GM08714 (cell line): ENCODE results near the gene CISTR.

Experiments
- H3K4me3 ChIP-seq: fragments of 200-500 bp; sonication (Bioruptor generic); 2 replicates; pipeline ENCODE4 v1.5.1; 2014; ENCODE audit warnings: mild to moderate bottlenecking, low read length, inconsistent platforms
- ZNF274 ChIP-seq: IDR thresholded peaks from 2 replicates; pipeline ENCODE4 v1.6.1; 2012; ENCODE audit warnings: mild to moderate bottlenecking, low read depth, low read length

CISTR gene

GRCh38 chr12:53706080-53706479, 45.7 kb downstream of the CISTR start:
- TF ChIP-seq ZNF274: no peak
- H3K4me3 ChIP-seq: no peak overlapping the region

- no peak overlapping the region for H3K4me3 ChIP-seq
- TF ChIP-seq ZNF274: no peak
These were observed 48.0 kb downstream of the CISTR start for GRCh38 chr12:53703756-53704155.

- no peak overlapping the region for H3K4me3 ChIP-seq
- no peak for TF ChIP-seq ZNF274
These were observed 50.1 kb downstream of the CISTR start for GRCh38 chr12:53701518-53702264.

GRCh38 chr12:53700567-53700966, 51.2 kb downstream of the CISTR start:
- H3K4me3 ChIP-seq: no peak overlapping the region
- TF ChIP-seq ZNF274: no peak

GRCh38 chr12:53699678-53700025, 52.1 kb downstream of the CISTR start:
- H3K4me3 ChIP-seq: no peak overlapping the region

GRCh38 chr12:53698948-53699677, 52.7 kb downstream of the CISTR start:
- TF ChIP-seq ZNF274: no peak
- H3K4me3 ChIP-seq: no peak overlapping the region

More at GRCh38 chr12:53699678-53700025, 52.1 kb downstream of the CISTR start:
- no peak for TF ChIP-seq ZNF274

- no peak for TF ChIP-seq ZNF274
- no peak overlapping the region for H3K4me3 ChIP-seq
These were observed 55.0 kb downstream of the CISTR start for GRCh38 chr12:53696655-53697331.
